Gastrocnemius medialis (tissue), 4 donors: ENCODE measurements around the gene KIF27. TPM values are rescaled to one million over a fixed set of nuclear protein-coding genes. Genes with fewer than 3 reads are reported as not detected.

ENCODE experiments used
- ATAC-seq, 2 donors: fragments of 150-250 bp; one replicate each; pipeline ENCODE4 v1.9.1; 2016
- DNase-seq, 2 donors: peaks; one replicate each; pipeline ENCODE4 v3.0.0-alpha.2; 2019
- H3K27ac ChIP-seq, 4 donors: fragments of 200-600 bp; sonication (generic); 1 replicate in 1 of 4; 2 replicates in 3 of 4; pipeline ENCODE4 v1.5.1; 2016 to 2018; ENCODE audit warnings: mild to moderate bottlenecking in 2 of 4, moderate library complexity in 1 of 4
- H3K27me3 ChIP-seq, 3 donors: fragments of 200-600 bp; sonication (generic) in 2 of 3; 1 replicate in 1 of 3; 2 replicates in 2 of 3; pipeline versions ENCODE4 v1.5.1 to v1.6.0; 2016 to 2019; ENCODE audit warnings: mild to moderate bottlenecking in 1 of 3, moderate library complexity in 1 of 3
- H3K36me3 ChIP-seq, 2 donors: fragments of 200-600 bp; sonication (generic) in 1 of 2; one replicate each; pipeline ENCODE4 v1.5.1; 2017 to 2018
- H3K4me1 ChIP-seq, 2 donors: fragments of 200-600 bp; sonication (generic) in 1 of 2; one replicate each; pipeline ENCODE4 v1.5.1; 2016 to 2017; ENCODE audit warnings: mild to moderate bottlenecking in 2 of 2
- H3K4me3 ChIP-seq, 4 donors: fragments of 200-600 bp; sonication (generic) in 3 of 4; 1 replicate in 1 of 4; 2 replicates in 3 of 4; pipeline ENCODE4 v1.5.1; 2016 to 2019; ENCODE audit warnings: mild to moderate bottlenecking in 2 of 4
- H3K9me3 ChIP-seq, 3 donors: fragments of 200-600 bp; sonication (generic) in 2 of 3; 1 replicate in 1 of 3; 2 replicates in 2 of 3; pipeline ENCODE4 v1.5.1; 2016 to 2019
- POLR2A ChIP-seq, 2 donors: fragments of 450-650 bp; IDR thresholded peaks; one replicate each; pipeline ENCODE4 v1.6.1; 2017; ENCODE audit warnings: antibody characterized with exemption in 2 of 2, mild to moderate bottlenecking in 2 of 2, moderate library complexity in 2 of 2
- in situ Hi-C, 4 donors: fragments of 200-750 bp; cut with MboI; loops; one replicate each; pipeline versions ENCODE4 v1.15.0 to v1.8.0; 2017; ENCODE audit warnings: low sequenced_read_pairs in 4 of 4
- intact Hi-C: fragments of 100-400 bp; cut with DNase I; formaldehyde crosslinking; loops from one replicate; pipeline ENCODE4 v1.15.1; 2023; ENCODE audit warnings: low total_unique reads
- total RNA-seq, 4 donors: library from RNA; depleted of rRNA; stranded (reverse); fragments of >200 nt; gene quantifications; one replicate each; pipeline versions ENCODE4 v1.1.0 to v1.2.3, GENCODE V29; 2016
- TF ChIP-seq, protein P1 (sequence below), 5 experiments: fragments of 450-650 bp in 3 of 5; fragments of 200-600 bp in 2 of 5; sonication (generic) in 2 of 5; IDR thresholded peaks in 4 of 5; conservative IDR thresholded peaks in 1 of 5; 1 replicate in 4 of 5; 2 replicates in 1 of 5; pipeline ENCODE4 v1.5.1; 2016 to 2019; ENCODE audit warnings: antibody characterized with exemption in 5 of 5, mild to moderate bottlenecking in 3 of 5, moderate library complexity in 3 of 5

The KIF27 gene
- total RNA-seq, 4 donors from 2014 or later: 1.7 to 4.1 (median 2.2) TPM

DNA sequence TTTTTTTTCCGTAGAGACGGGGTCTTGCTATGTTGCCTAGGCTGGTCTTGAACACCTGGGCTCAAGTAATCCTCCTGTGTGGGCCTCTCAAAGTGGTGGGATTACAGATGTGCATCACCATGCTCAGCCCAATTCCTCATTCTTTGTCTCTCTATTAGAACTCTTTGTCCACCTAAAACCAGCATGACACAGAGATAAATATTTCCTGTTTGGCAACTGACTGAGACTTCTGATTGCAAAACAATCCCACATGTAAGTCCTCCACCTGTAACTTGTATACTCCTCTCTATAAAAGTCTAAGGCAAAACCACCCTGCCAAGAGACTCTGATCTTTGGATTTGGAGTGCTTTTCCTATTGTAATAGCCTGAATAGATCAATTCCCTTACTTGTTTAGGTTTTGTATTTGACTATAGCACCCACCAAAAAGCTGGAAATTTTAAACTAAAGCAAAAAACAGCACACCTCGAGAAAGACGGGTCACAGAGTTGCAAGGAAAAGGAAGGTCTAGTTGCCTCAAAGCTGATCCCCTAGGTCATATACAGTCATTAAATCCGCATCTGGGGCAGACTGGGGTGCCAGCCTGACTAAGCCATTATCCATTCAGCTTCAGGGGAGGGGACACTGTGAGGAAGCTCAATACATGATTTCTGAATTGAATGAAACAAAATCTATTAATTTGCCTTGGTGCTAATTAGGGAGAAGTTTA is 13.5 kb upstream of the KIF27 start:
- TF ChIP-seq, protein P1, sequence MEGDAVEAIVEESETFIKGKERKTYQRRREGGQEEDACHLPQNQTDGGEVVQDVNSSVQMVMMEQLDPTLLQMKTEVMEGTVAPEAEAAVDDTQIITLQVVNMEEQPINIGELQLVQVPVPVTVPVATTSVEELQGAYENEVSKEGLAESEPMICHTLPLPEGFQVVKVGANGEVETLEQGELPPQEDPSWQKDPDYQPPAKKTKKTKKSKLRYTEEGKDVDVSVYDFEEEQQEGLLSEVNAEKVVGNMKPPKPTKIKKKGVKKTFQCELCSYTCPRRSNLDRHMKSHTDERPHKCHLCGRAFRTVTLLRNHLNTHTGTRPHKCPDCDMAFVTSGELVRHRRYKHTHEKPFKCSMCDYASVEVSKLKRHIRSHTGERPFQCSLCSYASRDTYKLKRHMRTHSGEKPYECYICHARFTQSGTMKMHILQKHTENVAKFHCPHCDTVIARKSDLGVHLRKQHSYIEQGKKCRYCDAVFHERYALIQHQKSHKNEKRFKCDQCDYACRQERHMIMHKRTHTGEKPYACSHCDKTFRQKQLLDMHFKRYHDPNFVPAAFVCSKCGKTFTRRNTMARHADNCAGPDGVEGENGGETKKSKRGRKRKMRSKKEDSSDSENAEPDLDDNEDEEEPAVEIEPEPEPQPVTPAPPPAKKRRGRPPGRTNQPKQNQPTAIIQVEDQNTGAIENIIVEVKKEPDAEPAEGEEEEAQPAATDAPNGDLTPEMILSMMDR (IDR thresholded peaks at IDR 0.05 in 4 of 5, conservative IDR thresholded peaks at IDR 0.05 in 1 of 5): no peak
- TF ChIP-seq POLR2A (IDR thresholded peaks at IDR 0.05): no peak
- no peak overlapping the region for H3K4me3 ChIP-seq
- H3K27me3 ChIP-seq: no peaks in the 10 kb centered on the region
- intact Hi-C loops: loop anchor here (10.0 kb wide), 1 partner anchor 130 kb away; no protein-coding TSS in a partner anchor
- no peak for DNase-seq
- in situ Hi-C loops: loop anchor here (5.0 to 10.0 kb wide), 5 partner anchors 238 to 383 kb away; no protein-coding TSS in a partner anchor
- H3K4me1 ChIP-seq: peaks cover 20 to 29% of the 10 kb centered on the region in 2 donors
- H3K9me3 ChIP-seq: no peaks in the 10 kb centered on the region
- H3K27ac ChIP-seq: peak overlapping the region in 2 of 4 donors; percentile 7 to 10
- H3K36me3 ChIP-seq: peaks cover 0 to 11% of the 10 kb centered on the region in 2 donors
- peak; percentile 53 to 64 for ATAC-seq

DNA sequence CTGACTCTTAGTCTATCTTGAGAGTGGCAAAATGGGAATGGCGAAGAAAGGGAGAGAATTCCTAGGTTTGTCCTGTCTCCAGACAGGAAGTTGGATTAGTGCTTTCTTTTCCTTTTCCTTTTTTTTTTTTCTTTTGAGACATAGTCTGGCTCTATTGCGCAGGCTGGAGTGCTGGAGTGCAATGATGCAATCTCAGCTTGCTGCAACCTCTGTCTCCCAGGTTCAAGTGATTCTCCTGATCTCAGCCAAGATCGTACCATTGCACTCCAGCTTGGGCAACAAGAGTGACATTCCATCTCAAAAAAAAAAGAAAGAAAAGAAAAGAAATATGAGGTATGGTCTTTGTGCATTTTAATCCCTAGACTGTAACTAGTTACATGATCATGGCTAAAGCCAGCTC is 12.6 kb upstream of the KIF27 start:
- no peak overlapping the region for H3K4me3 ChIP-seq
- H3K27me3 ChIP-seq: no peaks in the 10 kb centered on the region
- DNase-seq: peak in 1 of 2 donors; percentile 45
- TF ChIP-seq POLR2A (IDR thresholded peaks at IDR 0.05): no peak
- TF ChIP-seq, protein P1 (IDR thresholded peaks at IDR 0.05 in 4 of 5, conservative IDR thresholded peaks at IDR 0.05 in 1 of 5): no peak
- H3K4me1 ChIP-seq: peaks cover 20 to 29% of the 10 kb centered on the region in 2 donors
- intact Hi-C loops: loop anchor here (10.0 kb wide), 1 partner anchor 131 kb away; no protein-coding TSS in a partner anchor
- peak in 1 of 2 donors; percentile 47 for ATAC-seq
- no peaks in the 10 kb centered on the region for H3K9me3 ChIP-seq
- H3K27ac ChIP-seq: no peak overlapping the region
- in situ Hi-C loops: loop anchor here in 2 of 4 donors (10.0 kb wide), 2 partner anchors 241 to 381 kb away; no protein-coding TSS in a partner anchor
- peaks cover 0 to 2% of the 10 kb centered on the region in 2 donors for H3K36me3 ChIP-seq

DNA sequence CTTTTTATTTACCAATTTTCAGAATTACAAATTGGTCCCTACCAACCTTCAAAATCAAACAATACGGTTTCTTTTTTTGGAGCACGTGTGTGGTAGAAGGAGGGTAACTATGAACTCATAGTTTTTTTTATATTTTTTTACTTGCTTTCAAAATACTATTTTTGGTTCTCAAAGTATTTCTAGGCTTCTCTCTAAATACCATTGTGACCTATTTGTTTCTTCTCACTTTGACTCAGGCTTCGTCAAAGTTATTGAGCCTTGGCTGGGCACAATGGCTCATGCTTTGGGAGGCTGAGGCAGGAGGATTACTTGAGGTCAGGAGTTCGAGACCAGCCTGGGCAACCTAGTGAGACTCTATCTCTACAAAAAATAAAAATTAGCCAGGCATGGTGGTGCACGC is 11.6 kb upstream of the KIF27 start:
- in situ Hi-C loops: loop anchor here in 2 of 4 donors (10.0 kb wide), 2 partner anchors 242 to 382 kb away; no protein-coding TSS in a partner anchor

DNA sequence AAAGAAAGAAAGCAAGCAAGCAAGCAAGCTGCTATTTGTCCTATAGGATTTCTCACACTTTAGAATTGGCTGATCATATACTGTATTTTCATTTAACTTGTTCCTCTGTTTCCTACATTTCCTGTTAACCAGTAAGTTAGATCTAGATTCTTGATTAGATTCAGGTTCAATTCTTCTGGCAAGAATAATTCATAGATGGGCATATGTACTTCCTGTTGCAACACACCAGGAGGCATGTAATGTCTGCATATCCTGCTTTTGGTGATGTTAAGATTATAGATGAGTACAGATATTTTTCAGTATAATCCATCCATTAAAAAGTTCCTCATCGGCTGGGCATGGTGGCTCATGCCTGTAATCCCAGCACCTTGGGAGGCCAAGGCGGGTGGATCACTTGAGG is 10.8 kb upstream of the KIF27 start:
- no peak for ATAC-seq
- H3K27ac ChIP-seq: no peak overlapping the region
- no peaks in the 10 kb centered on the region for H3K27me3 ChIP-seq
- TF ChIP-seq POLR2A (IDR thresholded peaks at IDR 0.05): no peak
- TF ChIP-seq, protein P1 (IDR thresholded peaks at IDR 0.05 in 4 of 5, conservative IDR thresholded peaks at IDR 0.05 in 1 of 5): no peak
- H3K36me3 ChIP-seq: no peaks in the 10 kb centered on the region
- DNase-seq: no peak
- no peak overlapping the region for H3K4me3 ChIP-seq
- no peaks in the 10 kb centered on the region for H3K9me3 ChIP-seq
- intact Hi-C loops (loop anchor here (10.0 kb wide), 1 partner anchor 133 kb away; no protein-coding TSS in a partner anchor), in situ Hi-C loops (loop anchor here in 2 of 4 donors (10.0 kb wide), 2 partner anchors 243 to 383 kb away; no protein-coding TSS in a partner anchor)
- peaks cover 20 to 27% of the 10 kb centered on the region in 2 donors for H3K4me1 ChIP-seq

More for the DNA sequence above, 11.6 kb upstream of the KIF27 start:
- Histone ChIP-seq H3K4me3 (no peak overlapping the region), H3K4me1 (peaks cover 20 to 29% of the 10 kb centered on the region in 2 donors), H3K36me3 (no peaks in the 10 kb centered on the region), H3K27me3 (no peaks in the 10 kb centered on the region), H3K9me3 (no peaks in the 10 kb centered on the region), H3K27ac (no peak overlapping the region)
- ATAC-seq (no peak), DNase-seq (no peak)
- intact Hi-C loops: loop anchor here (10.0 kb wide), 1 partner anchor 132 kb away; no protein-coding TSS in a partner anchor
- TF ChIP-seq, protein P1 (IDR thresholded peaks at IDR 0.05 in 4 of 5, conservative IDR thresholded peaks at IDR 0.05 in 1 of 5): no peak
- no peak for TF ChIP-seq POLR2A (IDR thresholded peaks at IDR 0.05)
